NCI-H2171 (cell line): ENCODE measurements around the gene NELL2.
"Not testable (repeated sequence)": the region's sequence is repeated elsewhere in the genome, so short reads cannot be mapped to it uniquely, and the experiment has no call there.

Source experiments
- DNase-seq: peaks from one replicate; lab custom pipeline; 2025; lab: John Stamatoyannopoulos, UW

NELL2 gene

GRCh38 chr12:44875954-44876543, at the start of gene NELL2:
TSS of gene NELL2 (minus strand) at chr12:44876315. CDS start at chr12:44875869, 446 bp downstream.
- DNase-seq, result peak; percentile 41

DNA sequence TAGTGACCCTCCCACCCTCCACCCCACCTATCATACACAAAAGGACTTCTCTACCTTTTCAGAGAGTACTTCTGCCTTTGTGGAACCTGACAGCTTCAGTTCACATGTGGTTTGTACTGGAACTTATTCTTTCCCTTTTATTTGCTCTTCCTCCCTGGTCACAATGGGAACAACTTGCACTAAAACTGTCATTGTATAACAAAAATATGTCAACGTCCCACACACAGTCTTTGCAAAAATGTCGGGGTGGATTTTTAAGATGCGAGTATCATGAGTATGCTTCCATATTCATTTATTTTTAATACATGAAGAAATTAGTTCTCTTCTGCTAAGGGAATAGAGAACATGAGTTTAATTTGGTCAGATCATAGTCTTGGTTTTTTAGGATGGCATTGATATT, 45.6 kb upstream of the NELL2 start:
- no peak for DNase-seq

- DNase-seq, result no peak
These were observed 41.0 kb upstream of the NELL2 start for GRCh38 chr12:44917141-44917540.

GRCh38 chr12:44915958-44916357, 39.8 kb upstream of the NELL2 start:
- no peak for DNase-seq

GRCh38 chr12:44904321-44904720, 28.2 kb upstream of the NELL2 start:
- DNase-seq, result no peak

DNA sequence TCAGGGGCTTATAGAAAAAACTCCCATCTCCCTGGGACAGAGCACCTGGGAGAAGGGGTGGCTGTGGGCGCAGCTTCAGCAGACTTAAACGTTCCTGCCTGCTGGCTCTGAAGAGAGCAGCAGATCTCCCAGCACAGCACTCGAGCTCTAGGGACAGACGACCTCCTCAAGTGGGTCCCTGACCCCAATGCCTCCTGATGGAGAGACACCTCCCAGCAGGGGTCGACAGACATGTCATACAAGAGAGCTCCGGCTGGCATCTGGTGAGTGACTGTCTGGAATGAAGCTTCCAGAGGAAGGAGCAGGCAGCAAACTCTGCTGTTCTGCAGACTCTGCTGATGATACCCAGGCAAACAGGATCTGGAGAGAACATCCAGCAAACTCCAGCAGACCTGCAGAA, 22.0 kb upstream of the NELL2 start:
- DNase-seq, result not testable (repeated sequence)

GRCh38 chr12:44889926-44890325, 13.8 kb upstream of the NELL2 start:
- no peak for DNase-seq

- no peak for DNase-seq
These were observed 13.0 kb upstream of the NELL2 start for GRCh38 chr12:44889162-44889561.

DNA sequence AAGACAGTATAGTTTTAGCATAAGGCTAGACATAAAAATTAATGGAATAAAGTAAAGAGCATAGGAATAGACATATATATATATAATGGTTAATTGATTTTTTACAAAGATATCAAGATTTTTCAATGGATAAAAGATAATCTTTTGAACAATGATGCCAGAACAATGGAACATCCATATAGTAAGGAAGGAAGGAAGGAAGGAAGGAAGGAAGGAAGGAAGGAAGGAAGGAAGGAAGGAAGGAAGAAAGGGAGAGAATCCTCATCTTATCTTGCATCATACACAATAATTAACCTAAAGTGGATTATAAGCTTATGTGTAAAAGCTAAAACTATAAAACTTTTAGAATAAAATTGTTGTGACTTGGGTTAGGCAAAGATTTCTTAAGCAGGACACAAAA, 9.8 kb upstream of the NELL2 start:
- no peak for DNase-seq

DNA sequence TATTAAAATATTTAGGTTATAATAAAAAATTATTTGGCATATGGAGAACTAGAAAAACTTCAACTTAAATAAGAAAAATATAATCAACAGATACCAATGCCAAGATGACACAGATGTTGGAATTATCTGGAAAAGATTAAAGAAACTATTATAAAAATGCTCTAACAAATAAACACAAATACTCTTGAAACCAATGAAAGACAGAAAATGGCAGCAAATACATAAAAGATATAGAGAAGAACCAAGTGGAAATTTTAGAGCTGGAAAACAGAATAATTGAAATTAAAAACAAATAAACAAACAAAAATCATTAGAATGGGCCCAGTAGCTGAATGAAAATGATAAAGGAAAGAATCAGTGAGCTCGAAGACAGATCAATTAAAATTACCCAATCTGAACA, 5.1 kb upstream of the NELL2 start:
- DNase-seq, result no peak

- no peak for DNase-seq
These were observed 662 bp upstream of the NELL2 start for GRCh38 chr12:44876544-44877410.

DNA sequence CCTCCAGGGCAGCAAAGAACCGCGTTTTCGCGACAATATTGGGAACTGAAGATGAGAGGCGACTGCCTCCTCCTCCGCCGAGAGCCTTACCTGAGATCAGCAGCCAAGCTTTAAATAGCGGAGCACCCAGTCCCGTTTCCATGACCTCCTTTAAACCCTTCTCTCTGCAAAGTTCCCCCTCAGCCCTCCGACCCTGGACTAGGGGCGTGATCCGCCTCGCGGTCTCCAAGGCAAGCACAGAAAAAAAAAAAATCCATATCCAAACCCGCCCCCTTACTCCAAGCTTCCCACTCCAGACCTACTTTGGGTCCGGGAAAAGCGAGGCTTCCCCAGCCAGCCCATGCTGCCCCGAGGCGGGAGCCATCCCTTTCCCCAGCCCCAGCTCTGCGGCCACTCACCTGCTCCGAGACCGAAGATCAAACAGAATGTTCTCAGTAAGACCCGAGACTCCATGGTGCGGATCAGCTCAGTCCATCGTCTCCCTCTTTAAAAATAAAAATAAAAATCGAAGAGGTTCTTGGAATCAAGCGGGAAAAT, 630 bp downstream of the NELL2 start:
- DNase-seq, result no peak

- DNase-seq, result no peak
These were observed 1.1 kb downstream of the NELL2 start for GRCh38 chr12:44874981-44875416.

- DNase-seq, result no peak
These were observed 2.2 kb downstream of the NELL2 start for GRCh38 chr12:44873898-44874297.

- DNase-seq, result no peak
These were observed 6.6 kb downstream of the NELL2 start for GRCh38 chr12:44869503-44869902.

DNA sequence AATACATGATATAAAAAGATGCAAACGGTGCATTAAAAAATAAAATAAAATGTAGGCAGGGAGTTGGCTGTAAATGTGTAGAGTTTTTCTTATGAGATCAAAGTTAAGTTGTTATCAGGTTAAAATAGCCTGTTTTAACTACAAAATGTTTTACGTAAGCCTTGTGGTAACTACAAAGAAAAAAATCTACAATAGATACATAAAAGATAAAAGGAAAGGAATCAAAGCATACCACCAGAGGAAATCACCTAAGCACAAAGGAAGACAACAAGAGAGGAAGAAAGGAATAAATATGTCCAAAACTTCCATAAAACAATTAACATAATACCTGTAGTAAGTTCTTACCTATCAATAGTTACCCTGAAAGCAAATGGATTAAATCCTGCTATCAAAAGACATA, 12.2 kb downstream of the NELL2 start:
- no peak for DNase-seq

DNA sequence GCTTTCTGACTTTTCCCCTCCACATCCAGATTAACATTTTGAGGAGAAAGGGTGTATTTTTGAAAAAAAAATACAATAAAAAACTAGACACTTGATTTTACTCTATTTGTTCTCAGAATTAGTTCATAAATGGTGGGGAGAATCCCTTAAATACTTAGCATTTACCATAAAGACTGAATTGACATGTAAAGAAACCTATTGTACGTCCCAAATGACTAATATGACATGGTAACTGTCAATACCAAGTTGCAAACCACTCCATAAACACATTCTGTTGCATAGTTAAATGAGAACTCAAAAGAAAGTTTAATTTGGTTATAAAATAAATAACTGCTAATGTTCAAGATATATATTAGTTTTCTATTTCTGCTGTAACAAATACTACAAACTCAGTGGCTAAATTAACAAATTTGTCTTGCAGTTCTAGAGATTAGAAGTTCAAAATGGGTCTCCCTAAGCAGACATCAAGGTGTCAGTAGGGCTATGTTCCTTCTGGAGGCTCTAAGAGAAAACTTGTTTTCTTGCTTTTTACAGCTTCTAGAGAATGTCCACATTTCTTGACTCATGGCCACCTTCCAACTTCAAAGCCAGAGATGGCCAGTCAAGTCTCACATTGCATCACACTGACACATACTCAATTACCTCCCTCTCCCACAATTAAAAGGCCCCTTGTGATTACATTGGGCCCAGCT, 16.0 kb downstream of the NELL2 start:
- DNase-seq, result no peak

DNA sequence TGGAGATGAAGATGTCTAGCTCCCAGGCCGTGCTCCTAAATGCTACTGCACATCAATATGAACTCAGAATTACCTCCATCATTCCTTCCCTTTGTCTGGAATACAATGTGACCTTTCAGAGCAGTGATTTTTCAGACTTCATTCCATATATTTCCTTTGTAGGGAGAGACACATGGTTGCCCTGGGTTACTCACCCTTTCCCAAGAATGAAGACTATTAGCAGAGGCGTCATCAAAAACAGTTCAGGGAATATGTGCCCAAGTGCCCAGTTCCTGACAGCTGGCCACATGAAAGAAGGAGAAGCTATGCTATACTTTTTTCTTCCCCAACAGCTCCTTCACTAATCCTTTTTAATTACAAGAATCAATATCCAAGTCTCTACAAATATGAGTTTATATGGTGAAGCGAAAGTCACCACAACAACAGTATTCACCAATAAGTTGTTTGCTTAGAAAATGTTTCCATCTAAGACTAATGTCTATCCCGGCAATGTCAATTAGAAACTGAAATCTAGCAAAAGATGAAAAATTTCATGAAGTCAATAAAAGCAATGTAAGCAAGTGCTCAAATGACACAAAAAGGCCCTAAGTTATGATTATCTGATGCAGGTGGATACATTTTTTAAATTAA, 17.8 kb downstream of the NELL2 start:
- no peak for DNase-seq

DNA sequence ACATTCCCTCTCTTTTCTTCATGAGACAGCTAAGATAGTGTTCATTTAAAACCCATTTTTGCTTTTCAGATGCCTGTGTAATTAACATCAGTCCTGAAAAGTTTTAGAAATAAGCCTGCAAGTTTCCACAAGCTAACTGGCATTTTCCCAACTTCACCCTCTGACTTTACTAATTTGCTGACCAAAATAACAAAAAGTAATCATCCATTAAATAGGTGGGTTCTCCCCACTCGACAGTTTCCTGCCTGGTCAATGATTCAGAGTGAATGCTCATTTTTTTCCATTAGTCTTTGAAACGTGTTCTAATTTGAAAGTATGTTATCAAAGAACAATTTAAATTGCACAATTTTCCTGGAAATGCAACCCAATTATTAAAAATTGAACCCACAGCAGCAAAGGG, 23.6 kb downstream of the NELL2 start:
- no peak for DNase-seq

DNA sequence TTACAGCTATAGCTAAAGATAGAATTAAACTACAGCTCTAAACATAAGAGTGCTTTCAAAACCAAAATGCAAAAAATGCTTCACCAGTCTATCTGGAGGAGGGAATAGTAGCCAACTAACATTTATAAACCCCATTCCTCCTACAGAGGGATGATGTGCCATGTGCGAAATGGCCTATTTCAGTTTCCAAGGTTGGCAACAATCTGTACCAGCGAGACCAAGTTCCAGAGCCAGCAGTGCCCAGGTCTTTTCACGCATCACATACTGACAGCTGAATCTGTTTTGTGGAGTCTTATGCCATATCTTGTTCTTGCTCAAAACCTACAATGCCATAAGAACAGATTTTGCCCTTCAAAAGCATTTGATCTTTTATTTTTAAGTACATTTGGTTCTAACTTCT, 24.5 kb downstream of the NELL2 start:
- no peak for DNase-seq

DNA sequence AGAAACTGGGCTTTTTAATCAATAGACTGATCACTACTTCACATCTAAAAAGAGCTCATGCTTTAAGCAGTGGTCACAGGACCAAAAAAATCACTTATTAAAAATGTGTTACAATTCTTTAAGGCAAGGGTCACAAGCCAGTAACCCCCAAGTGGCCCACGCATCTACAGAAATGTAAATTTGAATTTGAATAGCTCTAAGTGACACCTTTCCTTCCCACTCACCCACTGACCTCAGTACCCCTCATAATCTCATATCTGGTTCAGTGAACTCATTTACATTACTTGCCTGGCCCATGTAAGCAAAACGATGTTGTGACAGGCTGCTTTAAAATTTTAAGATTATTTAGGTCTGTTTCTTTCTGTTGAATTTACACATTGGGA, 27.4 kb downstream of the NELL2 start:
- no peak for DNase-seq
